HG02642 (cell line): ENCODE data around the gene DOCK1.
"Not testable (repeated sequence)": the region's sequence is repeated elsewhere in the genome, so short reads cannot be mapped to it uniquely, and the experiment has no call there.

Source experiments
- ATAC-seq: cut with Tn5 transposase; IDR thresholded peaks from one replicate; pipeline ENCODE4 v1.9.1; 2021; ENCODE audit warnings: mild to moderate bottlenecking; ENCODE audit not compliant: unreplicated experiment, poor library complexity

Gene DOCK1

GRCh38 chr10:126899529-126899928, 5.7 kb upstream of the DOCK1 start:
- ATAC-seq = not testable (repeated sequence)

DNA sequence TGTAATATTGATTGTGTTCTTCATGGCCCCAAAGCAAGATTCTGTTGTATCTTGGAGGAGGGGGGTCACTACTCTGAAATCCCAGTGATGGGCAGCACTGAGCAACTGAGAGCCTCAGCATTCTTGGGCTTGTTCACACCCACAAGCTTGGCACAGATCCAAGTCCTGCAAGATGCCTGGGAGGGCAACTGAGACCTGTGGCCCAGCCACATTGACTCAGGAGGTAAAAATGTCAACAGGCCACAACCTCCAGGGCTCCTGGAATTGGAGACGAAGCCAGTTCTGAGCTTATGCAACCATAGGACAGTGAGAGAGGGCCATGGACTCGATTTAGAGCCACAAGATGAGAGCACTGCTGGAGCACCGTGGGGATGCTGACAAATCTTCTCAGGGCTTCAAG, 3.1 kb upstream of the DOCK1 start:
- no peak for ATAC-seq

DNA sequence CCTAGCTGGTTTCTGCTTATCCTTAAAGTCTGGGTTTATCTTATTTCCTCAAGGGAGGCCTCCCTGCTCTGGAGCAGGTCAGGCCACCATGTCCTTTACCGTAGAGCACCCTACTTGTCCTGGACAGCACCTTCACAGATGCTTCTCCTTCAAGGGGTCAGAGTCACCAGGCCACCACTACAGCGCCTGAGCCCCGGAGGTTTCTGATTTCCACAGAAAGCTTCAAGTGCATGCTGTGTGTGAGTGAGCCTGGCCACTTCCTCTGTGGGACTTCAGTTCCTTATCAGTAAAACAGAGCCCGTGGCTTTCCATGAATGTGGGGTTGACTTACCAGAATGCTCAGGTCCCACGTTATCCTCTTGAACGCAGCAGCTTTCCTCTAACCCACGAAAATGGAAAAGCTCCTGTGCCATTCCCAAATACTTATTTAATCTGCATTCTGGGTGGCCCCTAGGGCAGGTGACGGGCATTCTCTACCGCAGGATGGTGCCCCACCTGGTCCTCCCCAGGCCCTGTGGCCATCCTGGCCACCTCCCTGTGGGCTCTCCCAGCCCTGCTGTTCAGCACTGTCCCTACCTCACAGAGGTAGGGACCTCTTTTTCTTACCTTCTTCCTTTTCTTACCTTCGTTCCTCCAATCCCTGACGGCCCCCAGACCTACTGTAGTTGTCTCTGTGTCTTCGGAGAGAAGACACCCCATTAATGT, 1.4 kb upstream of the DOCK1 start:
- ATAC-seq = no peak

DNA sequence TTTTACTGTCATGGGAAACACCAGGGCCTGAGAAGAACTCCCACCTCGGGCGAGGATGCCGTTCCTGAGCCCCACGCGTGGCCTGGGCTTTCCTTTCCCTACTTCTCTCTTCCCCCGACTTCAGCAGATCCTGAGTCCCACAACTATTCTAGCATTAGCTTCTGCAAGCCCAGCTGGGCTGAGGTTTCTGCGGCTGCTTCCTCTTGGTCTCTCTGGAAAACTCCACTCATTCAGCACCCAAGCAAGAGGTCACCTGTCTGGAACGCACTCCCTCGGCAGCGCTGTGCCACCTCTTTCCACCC, 761 bp upstream of the DOCK1 start:
- no peak for ATAC-seq

- no peak for ATAC-seq
Measured at GRCh38 chr10:126905776-126906703, 812 bp downstream of the DOCK1 start.

GRCh38 chr10:126906704-126907422, 1.6 kb downstream of the DOCK1 start:
- ATAC-seq = no peak

DNA sequence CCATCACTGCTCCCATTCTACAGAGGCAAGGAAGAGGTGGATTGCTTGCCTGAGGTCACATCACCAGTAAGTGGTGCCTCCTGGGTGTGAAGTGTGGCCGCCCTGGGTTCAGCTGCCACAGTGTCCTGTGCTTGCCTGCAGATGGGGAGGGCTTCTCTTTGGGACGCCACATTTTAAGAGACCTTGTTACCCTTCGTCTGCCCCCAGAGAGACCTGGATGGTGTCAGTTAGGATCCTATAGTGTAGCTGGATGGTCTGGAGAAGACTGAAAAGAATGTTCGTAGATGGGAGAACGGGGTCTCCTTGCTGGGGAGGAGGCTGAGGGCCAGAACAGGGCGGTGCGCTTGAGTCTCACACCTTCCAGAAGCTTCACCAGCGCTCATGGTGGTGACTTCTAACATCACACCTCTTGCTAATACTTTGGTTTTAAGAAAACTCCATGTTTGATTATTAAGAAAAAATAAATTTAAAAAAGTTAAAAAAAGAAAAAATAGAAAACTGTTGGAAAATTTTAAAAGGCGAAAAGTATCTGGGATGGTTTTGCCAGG, 2.3 kb downstream of the DOCK1 start:
- no peak for ATAC-seq

- no peak for ATAC-seq
Measured at GRCh38 chr10:126908225-126908624, 3.0 kb downstream of the DOCK1 start.

GRCh38 chr10:126908729-126909128, 3.5 kb downstream of the DOCK1 start:
- no peak for ATAC-seq

DNA sequence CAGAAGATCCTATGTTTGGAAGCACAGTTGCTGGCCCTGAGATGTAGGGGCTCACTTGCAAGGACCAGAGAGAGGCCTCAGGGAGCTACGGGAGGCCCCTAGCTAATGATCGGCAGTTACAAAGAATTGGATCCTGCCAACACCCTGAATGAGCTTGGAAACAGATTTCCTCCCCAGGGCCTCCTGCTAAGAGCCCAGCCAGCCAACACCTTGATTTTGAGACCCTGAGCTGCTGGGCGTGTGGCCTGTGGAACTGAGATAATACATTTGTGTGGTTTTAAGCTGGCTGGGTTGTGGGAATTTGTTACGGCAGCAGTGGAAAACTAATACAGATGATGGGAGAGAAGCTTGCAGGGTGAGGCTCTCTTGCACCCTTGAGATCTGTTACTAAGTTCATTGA, 3.9 kb downstream of the DOCK1 start:
- no peak for ATAC-seq

DNA sequence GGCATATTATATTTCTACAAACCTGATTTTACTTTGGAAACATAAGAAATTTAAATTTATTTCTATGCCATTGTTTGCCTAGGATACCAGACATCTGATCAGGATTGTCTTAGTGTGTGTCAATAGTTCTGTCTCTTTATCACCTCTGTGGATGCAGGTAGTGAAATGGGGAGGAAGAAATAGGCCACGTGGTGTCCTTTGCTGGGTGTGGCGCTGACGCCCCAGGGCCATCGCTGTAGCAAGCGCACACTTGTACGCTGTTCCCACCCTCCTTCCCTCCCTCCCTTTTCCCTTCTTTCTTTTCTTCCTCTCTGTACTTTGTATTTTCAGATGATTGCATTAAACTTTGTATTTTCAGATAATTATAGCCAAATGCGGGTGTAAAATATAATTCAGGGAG, 5.0 kb downstream of the DOCK1 start:
- no peak for ATAC-seq

DNA sequence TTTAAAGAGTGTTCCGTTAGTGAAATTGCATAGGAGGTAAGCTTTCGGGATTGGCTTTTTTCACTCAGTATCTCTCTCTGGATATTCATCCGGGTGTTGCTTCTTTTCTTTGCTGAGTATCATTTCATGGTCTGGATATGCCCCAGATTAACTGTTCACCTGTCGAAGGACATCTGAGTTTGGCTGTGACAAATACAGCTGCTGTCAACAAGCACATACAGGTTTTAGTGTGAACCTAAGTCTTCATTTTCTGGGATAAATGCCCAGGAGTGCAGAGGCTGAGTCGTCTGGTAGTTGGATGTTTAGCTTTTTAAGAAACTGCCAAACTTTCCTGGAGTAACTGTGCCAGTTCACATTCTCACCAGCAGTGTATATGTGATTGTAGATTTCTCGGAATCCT, 5.6 kb downstream of the DOCK1 start:
- no peak for ATAC-seq

GRCh38 chr10:126911301-126911700, 6.1 kb downstream of the DOCK1 start:
- no peak for ATAC-seq

DNA sequence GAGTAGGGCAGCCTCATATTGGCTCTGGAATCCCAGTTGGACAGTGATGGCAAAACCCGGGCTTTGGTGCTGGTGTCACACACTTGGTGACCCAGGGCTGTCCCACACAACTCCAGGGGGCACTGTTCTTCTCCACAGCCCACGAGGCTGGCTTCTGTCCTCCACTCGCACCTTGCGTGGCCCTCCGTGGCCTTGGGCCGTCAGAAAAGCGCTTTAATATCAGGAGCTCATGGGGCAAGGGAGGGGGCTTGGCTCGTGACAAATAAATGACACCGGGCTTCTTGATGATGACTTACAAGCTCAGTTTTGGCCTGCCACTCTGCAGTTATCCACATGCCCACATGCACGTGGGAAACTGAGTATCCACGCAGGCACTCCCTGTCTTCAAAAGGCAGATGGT, 8.1 kb downstream of the DOCK1 start:
- ATAC-seq = no peak

GRCh38 chr10:126914561-126914960, 9.3 kb downstream of the DOCK1 start:
- no peak for ATAC-seq

- not testable (repeated sequence) for ATAC-seq
Measured at GRCh38 chr10:126916952-126917351, 11.7 kb downstream of the DOCK1 start.

GRCh38 chr10:126917375-126917774, 12.1 kb downstream of the DOCK1 start:
- no peak for ATAC-seq

GRCh38 chr10:126917975-126918908, 13.0 kb downstream of the DOCK1 start:
- ATAC-seq = no peak

GRCh38 chr10:126919426-126919825, 14.2 kb downstream of the DOCK1 start:
- ATAC-seq = no peak

- no peak for ATAC-seq
Measured at GRCh38 chr10:126921162-126921561, 15.9 kb downstream of the DOCK1 start.
